NOMO-1 (cell line): ENCODE measurements around the gene SPRR2D.
A peak's percentile ranks its signal among the peaks of the same experiment; 100 is the strongest.
"Not testable (repeated sequence)": the region's sequence is repeated elsewhere in the genome, so short reads cannot be mapped to it uniquely, and the experiment has no call there.

Experiments used
- DNase-seq, 2 experiments: peaks; one replicate each; lab custom pipeline; 2025; ENCODE audit not compliant: unreplicated experiment in 2 of 2; lab: John Stamatoyannopoulos, UW

Gene SPRR2D

GRCh38 chr1:153040950-153041631 is at the start of gene SPRR2D:
Gene SPRR2D, minus strand, starts transcription at chr1:153041120. Its CDS starts 774 bp downstream, at chr1:153040346.
- DNase-seq: no peak

- DNase-seq: no peak
Measured at GRCh38 chr1:153087652-153088051, 46.7 kb upstream of the SPRR2D start.

- no peak for DNase-seq
Measured at GRCh38 chr1:153081736-153082135, 40.8 kb upstream of the SPRR2D start.

- DNase-seq: no peak
Measured at GRCh38 chr1:153072806-153073726, 32.1 kb upstream of the SPRR2D start.

- no peak for DNase-seq
Measured at GRCh38 chr1:153071511-153071910, 30.6 kb upstream of the SPRR2D start, which contains the start of gene SPRR2B. Gene SPRR2B, minus strand, starts transcription at chr1:153071611. Its CDS starts 772 bp downstream, at chr1:153070839.

- DNase-seq: no peak
Measured at GRCh38 chr1:153070243-153070642, 29.3 kb upstream of the SPRR2D start.

- no peak for DNase-seq
Measured at GRCh38 chr1:153058826-153059784, 18.2 kb upstream of the SPRR2D start.

GRCh38 chr1:153058154-153058553 is 17.2 kb upstream of the SPRR2D start:
- DNase-seq: peak in 1 of 2 experiments; percentile 10

- peak; percentile 30 to 42 for DNase-seq
Measured at GRCh38 chr1:153057375-153057774, 16.5 kb upstream of the SPRR2D start, which contains the start of gene SPRR2A. Gene SPRR2A, minus strand, starts transcription at chr1:153057512. Its CDS starts 777 bp downstream, at chr1:153056735.

- not testable (repeated sequence) for DNase-seq
Measured at GRCh38 chr1:153056111-153056510, 15.2 kb upstream of the SPRR2D start.

GRCh38 chr1:153049211-153049610 is 8.3 kb upstream of the SPRR2D start:
- DNase-seq: no peak

- no peak for DNase-seq
Measured at GRCh38 chr1:153035211-153035610, 5.7 kb downstream of the SPRR2D start.

GRCh38 chr1:153032677-153033308 is 8.1 kb downstream of the SPRR2D start:
- peak; percentile 14 to 47 for DNase-seq

GRCh38 chr1:153032073-153032472 is 8.8 kb downstream of the SPRR2D start:
- DNase-seq: peak; percentile 27 to 86

GRCh38 chr1:153030895-153031294 is 10.0 kb downstream of the SPRR2D start, which contains the start of gene SPRR1B:
Gene SPRR1B, plus strand, starts transcription at chr1:153031203. Its CDS starts 1,143 bp downstream, at chr1:153032346.
- DNase-seq: no peak

GRCh38 chr1:153028766-153029165 is 12.2 kb downstream of the SPRR2D start:
- no peak for DNase-seq

GRCh38 chr1:153025797-153026196 is 15.1 kb downstream of the SPRR2D start:
- DNase-seq: no peak

GRCh38 chr1:153024413-153024812 is 16.5 kb downstream of the SPRR2D start:
- DNase-seq: no peak

GRCh38 chr1:153023109-153023508 is 17.8 kb downstream of the SPRR2D start:
- DNase-seq: no peak

GRCh38 chr1:153022340-153022739 is 18.6 kb downstream of the SPRR2D start:
- DNase-seq: peak in 1 of 2 experiments; percentile 79
